ENCODE measurements around the gene AATF. TPM values are rescaled to one million over a fixed set of nuclear protein-coding genes. Genes with fewer than 3 reads are reported as not detected.
A peak's percentile ranks its signal among the peaks of the same experiment; 100 is the strongest.

The AATF gene
- total RNA-seq, 1 experiment from 2014 or later, result 45.1 TPM

- H3K27me3 ChIP-seq (ENCODE audit: low read length), result no peaks in the 10 kb centered on the region
- H3K9ac ChIP-seq (ENCODE audit: low read length), result no peak overlapping the region
- no peak for DNase-seq
- no peaks in the 10 kb centered on the region for H3K9me2 ChIP-seq (replicated peaks; ENCODE audit: insufficient read depth, low read length)
- no peak overlapping the region for H3K4me2 ChIP-seq (ENCODE audit: low read depth, low read length, poor library complexity, severe bottlenecking)
- H4K20me1 ChIP-seq (ENCODE audit: insufficient read depth, low read depth, low read length), result no peaks in the 10 kb centered on the region
- no peak overlapping the region for H3K4me3 ChIP-seq (ENCODE audit: low read length)
- H3K27ac ChIP-seq (ENCODE audit: low read length), result no peak overlapping the region
- H3K36me3 ChIP-seq (ENCODE audit: insufficient read depth, low read length), result no peaks in the 10 kb centered on the region
- peaks cover 9% of the 10 kb centered on the region for H3K4me1 ChIP-seq (ENCODE audit: low read length)
- H2AFZ ChIP-seq (ENCODE audit: low read length), result no peak overlapping the region
- H3K9me3 ChIP-seq (ENCODE audit: low read length), result no peaks in the 10 kb centered on the region
- H3K79me2 ChIP-seq (ENCODE audit: low read length), result no peaks in the 10 kb centered on the region
Measured at GRCh38 chr17:36942631-36943125, 6.1 kb upstream of the AATF start.

- no peak for DNase-seq
Measured at GRCh38 chr17:36943250-36944191, 5.2 kb upstream of the AATF start.

GRCh38 chr17:36944553-36944952 lies 4.2 kb upstream of the AATF start:
- no peak overlapping the region for H3K4me3 ChIP-seq (ENCODE audit: low read length)
- no peaks in the 10 kb centered on the region for H3K36me3 ChIP-seq (ENCODE audit: insufficient read depth, low read length)
- H3K9me2 ChIP-seq (replicated peaks; ENCODE audit: insufficient read depth, low read length), result no peaks in the 10 kb centered on the region
- H3K27ac ChIP-seq (ENCODE audit: low read length), result no peak overlapping the region
- H4K20me1 ChIP-seq (ENCODE audit: insufficient read depth, low read depth, low read length), result no peaks in the 10 kb centered on the region; the same call in 1 of the 2 replicates
- H3K4me1 ChIP-seq (ENCODE audit: low read length), result peaks cover 17% of the 10 kb centered on the region
- no peak overlapping the region for H3K4me2 ChIP-seq (ENCODE audit: low read depth, low read length, poor library complexity, severe bottlenecking)
- no peak overlapping the region for H3K9ac ChIP-seq (ENCODE audit: low read length)
- H3K9me3 ChIP-seq (ENCODE audit: low read length), result no peaks in the 10 kb centered on the region
- DNase-seq, result no peak
- H2AFZ ChIP-seq (ENCODE audit: low read length), result no peak overlapping the region
- H3K79me2 ChIP-seq (ENCODE audit: low read length), result peaks cover 6% of the 10 kb centered on the region
- H3K27me3 ChIP-seq (ENCODE audit: low read length), result no peaks in the 10 kb centered on the region

More at GRCh38 chr17:36943250-36944191, 5.2 kb upstream of the AATF start:
- Histone ChIP-seq H3K9me3 (ENCODE audit: low read length) (no peaks in the 10 kb centered on the region), H3K27me3 (ENCODE audit: low read length) (no peaks in the 10 kb centered on the region), H3K9ac (ENCODE audit: low read length) (no peak overlapping the region), H2AFZ (ENCODE audit: low read length) (no peak overlapping the region), H4K20me1 (ENCODE audit: insufficient read depth, low read depth, low read length) (no peaks in the 10 kb centered on the region), H3K79me2 (ENCODE audit: low read length) (no peaks in the 10 kb centered on the region), H3K9me2 (replicated peaks; ENCODE audit: insufficient read depth, low read length) (no peaks in the 10 kb centered on the region), H3K4me3 (ENCODE audit: low read length) (no peak overlapping the region), H3K4me1 (ENCODE audit: low read length) (peaks cover 17% of the 10 kb centered on the region), H3K36me3 (ENCODE audit: insufficient read depth, low read length) (no peaks in the 10 kb centered on the region), H3K4me2 (ENCODE audit: low read depth, low read length, poor library complexity, severe bottlenecking) (no peak overlapping the region), H3K27ac (ENCODE audit: low read length) (no peak overlapping the region)

- peaks cover 20% of the 10 kb centered on the region for H3K4me1 ChIP-seq (ENCODE audit: low read length)
Measured at GRCh38 chr17:36945140-36945539, 3.6 kb upstream of the AATF start.

GRCh38 chr17:36945959-36946725 lies 2.6 kb upstream of the AATF start:
- Histone ChIP-seq H3K9me2 (replicated peaks; ENCODE audit: insufficient read depth, low read length) (no peaks in the 10 kb centered on the region), H3K4me3 (ENCODE audit: low read length) (no peak overlapping the region), H4K20me1 (ENCODE audit: insufficient read depth, low read depth, low read length) (peaks cover 7% of the 10 kb centered on the region; the same call in 1 of the 2 replicates), H3K79me2 (ENCODE audit: low read length) (peaks cover 22% of the 10 kb centered on the region), H3K27me3 (ENCODE audit: low read length) (no peaks in the 10 kb centered on the region), H2AFZ (ENCODE audit: low read length) (no peak overlapping the region), H3K4me1 (ENCODE audit: low read length) (peaks cover 30% of the 10 kb centered on the region), H3K36me3 (ENCODE audit: insufficient read depth, low read length) (peaks cover 6% of the 10 kb centered on the region; the same call in 1 of the 2 replicates), H3K27ac (ENCODE audit: low read length) (no peak overlapping the region), H3K9ac (ENCODE audit: low read length) (no peak overlapping the region), H3K9me3 (ENCODE audit: low read length) (no peaks in the 10 kb centered on the region), H3K4me2 (ENCODE audit: low read depth, low read length, poor library complexity, severe bottlenecking) (no peak overlapping the region)
- no peak for DNase-seq

More at GRCh38 chr17:36945140-36945539, 3.6 kb upstream of the AATF start:
- no peak overlapping the region for H3K4me3 ChIP-seq (ENCODE audit: low read length)
- no peaks in the 10 kb centered on the region for H3K9me3 ChIP-seq (ENCODE audit: low read length)
- H3K4me2 ChIP-seq (ENCODE audit: low read depth, low read length, poor library complexity, severe bottlenecking), result no peak overlapping the region
- H3K36me3 ChIP-seq (ENCODE audit: insufficient read depth, low read length), result no peaks in the 10 kb centered on the region
- H3K27me3 ChIP-seq (ENCODE audit: low read length), result no peaks in the 10 kb centered on the region
- peaks cover 3% of the 10 kb centered on the region; the same call in 1 of the 2 replicates for H4K20me1 ChIP-seq (ENCODE audit: insufficient read depth, low read depth, low read length)
- H2AFZ ChIP-seq (ENCODE audit: low read length), result no peak overlapping the region
- no peaks in the 10 kb centered on the region for H3K9me2 ChIP-seq (replicated peaks; ENCODE audit: insufficient read depth, low read length)
- DNase-seq, result no peak
- H3K9ac ChIP-seq (ENCODE audit: low read length), result no peak overlapping the region
- H3K79me2 ChIP-seq (ENCODE audit: low read length), result peaks cover 12% of the 10 kb centered on the region
- no peak overlapping the region for H3K27ac ChIP-seq (ENCODE audit: low read length)

GRCh38 chr17:36946726-36947091 lies 2.0 kb upstream of the AATF start:
- Histone ChIP-seq H2AFZ (ENCODE audit: low read length) (no peak overlapping the region), H3K9ac (ENCODE audit: low read length) (no peak overlapping the region), H3K9me3 (ENCODE audit: low read length) (no peaks in the 10 kb centered on the region), H4K20me1 (ENCODE audit: insufficient read depth, low read depth, low read length) (peaks cover 7% of the 10 kb centered on the region; the same call in 1 of the 2 replicates), H3K36me3 (ENCODE audit: insufficient read depth, low read length) (peaks cover 12% of the 10 kb centered on the region), H3K4me3 (ENCODE audit: low read length) (no peak overlapping the region), H3K4me2 (ENCODE audit: low read depth, low read length, poor library complexity, severe bottlenecking) (no peak overlapping the region), H3K27me3 (ENCODE audit: low read length) (no peaks in the 10 kb centered on the region), H3K4me1 (ENCODE audit: low read length) (peaks cover 36% of the 10 kb centered on the region), H3K79me2 (ENCODE audit: low read length) (peaks cover 28% of the 10 kb centered on the region), H3K9me2 (replicated peaks; ENCODE audit: insufficient read depth, low read length) (no peaks in the 10 kb centered on the region), H3K27ac (ENCODE audit: low read length) (no peak overlapping the region)
- DNase-seq, result no peak

- Histone ChIP-seq H3K9ac (ENCODE audit: low read length) (peak overlapping the region; percentile 77), H4K20me1 (ENCODE audit: insufficient read depth, low read depth, low read length) (peaks cover 7% of the 10 kb centered on the region; the same call in 1 of the 2 replicates), H3K9me3 (ENCODE audit: low read length) (no peaks in the 10 kb centered on the region), H3K79me2 (ENCODE audit: low read length) (peaks cover 42% of the 10 kb centered on the region), H2AFZ (ENCODE audit: low read length) (peak overlapping the region; percentile 77), H3K9me2 (replicated peaks; ENCODE audit: insufficient read depth, low read length) (no peaks in the 10 kb centered on the region), H3K4me2 (ENCODE audit: low read depth, low read length, poor library complexity, severe bottlenecking) (peak overlapping the region; percentile 90), H3K36me3 (ENCODE audit: insufficient read depth, low read length) (peaks cover 19% of the 10 kb centered on the region), H3K27me3 (ENCODE audit: low read length) (no peaks in the 10 kb centered on the region), H3K4me3 (ENCODE audit: low read length) (peak overlapping the region; percentile 90), H3K27ac (ENCODE audit: low read length) (no peak overlapping the region; the same call in 1 of the 2 replicates), H3K4me1 (ENCODE audit: low read length) (peaks cover 42% of the 10 kb centered on the region)
- peak; percentile 51 for DNase-seq
Measured at GRCh38 chr17:36947922-36948716, 635 bp upstream of the AATF start.

All from Karpas-422 (cell line).